ENCODE measurements around the gene AADAT.
A peak's percentile ranks its signal among the peaks of the same experiment; 100 is the strongest.

AADAT gene

GRCh38 chr4:170026253-170027021 is 63.3 kb downstream of the AADAT start, which contains the start of gene MFAP3L:
Gene MFAP3L, minus strand, starts transcription at chr4:170026395. Its CDS starts 20,518 bp downstream, at chr4:170005877.
- peak; percentile 87 for DNase-seq

DNA sequence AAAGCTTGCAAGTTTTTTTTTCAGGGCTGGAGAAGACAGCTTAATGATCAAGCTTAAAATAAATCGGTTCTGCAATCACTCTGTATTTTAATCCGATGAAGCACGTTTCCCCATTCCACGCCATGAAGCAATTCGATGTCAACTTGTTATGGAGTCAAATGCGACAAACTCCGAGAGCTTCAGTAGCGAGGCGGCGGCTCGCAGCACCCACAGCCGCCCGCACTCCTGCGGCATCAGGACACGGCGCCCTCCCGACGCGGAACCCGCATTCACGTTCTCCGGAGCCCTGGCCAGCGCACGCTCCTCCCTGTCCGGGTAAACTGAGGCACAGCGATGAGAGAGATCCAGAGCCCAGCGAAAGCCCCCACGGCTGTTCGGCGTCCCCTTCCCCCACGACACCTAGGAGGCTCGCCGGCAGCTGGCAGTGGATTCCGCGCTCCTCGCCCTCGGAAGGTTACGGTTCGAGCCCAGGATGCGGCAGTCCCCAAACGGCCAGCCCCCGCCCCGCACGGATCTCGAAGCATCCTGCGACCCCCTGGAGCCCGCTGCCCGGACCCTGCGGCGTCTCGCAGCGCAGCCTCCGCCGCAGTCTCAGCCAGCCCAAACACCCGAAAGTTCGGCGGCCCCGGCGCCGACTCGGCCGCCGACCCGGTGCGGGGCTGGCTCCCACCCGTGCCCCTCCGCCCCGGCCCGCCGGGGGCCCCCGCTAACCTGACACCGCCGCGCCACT is 64.1 kb downstream of the AADAT start:
- no peak for DNase-seq

GRCh38 chr4:170022211-170022610 is 67.5 kb downstream of the AADAT start:
- no peak for DNase-seq

DNA sequence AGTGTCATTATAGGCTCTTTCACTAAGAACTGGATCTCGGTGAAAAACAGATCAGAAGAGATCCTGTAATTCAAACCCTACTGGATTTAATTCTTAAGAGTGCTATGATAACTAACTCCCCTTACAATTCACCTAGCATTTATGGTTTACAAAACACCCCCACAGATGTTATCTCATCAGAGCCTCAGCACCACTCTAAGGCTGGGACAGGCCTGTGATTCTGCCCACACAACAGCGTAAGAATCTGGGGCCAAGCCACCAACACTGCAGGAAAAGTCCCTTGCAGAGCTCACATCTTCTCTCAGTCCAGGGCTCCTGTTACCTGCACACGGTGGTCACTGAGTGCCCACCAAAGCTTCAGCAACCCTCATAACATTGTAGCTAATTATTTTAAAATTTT is 72.5 kb downstream of the AADAT start:
- no peak for DNase-seq

DNA sequence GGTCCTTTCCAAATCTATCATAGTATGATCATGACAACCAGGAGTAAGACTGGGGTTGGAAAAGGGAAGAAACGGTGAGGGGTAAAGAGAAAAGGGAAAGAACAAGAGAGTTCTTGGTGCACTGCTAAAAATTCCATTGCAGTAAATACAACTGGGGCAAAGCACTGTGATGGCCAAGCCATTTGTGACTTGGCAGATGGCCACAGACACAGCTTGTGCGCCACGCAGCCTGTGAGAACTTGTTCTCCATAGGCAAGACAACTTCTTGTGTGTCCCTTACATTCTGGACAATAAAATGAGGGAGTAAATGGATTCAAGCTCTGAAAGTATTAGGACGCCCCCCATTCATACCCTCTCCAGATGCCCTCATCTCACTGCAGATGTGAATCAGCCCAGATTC is 74.5 kb downstream of the AADAT start:
- no peak for DNase-seq

GRCh38 chr4:170014359-170015011 is 75.3 kb downstream of the AADAT start:
- DNase-seq: no peak

GRCh38 chr4:170012629-170012958 is 77.2 kb downstream of the AADAT start:
- DNase-seq: no peak

- no peak for DNase-seq
These were observed 77.7 kb downstream of the AADAT start for GRCh38 chr4:170011921-170012628.
